HepG2 (cell line): Measurements from ENCODE around the gene PRB3. TPM values are rescaled to one million over a fixed set of nuclear protein-coding genes. Genes with fewer than 3 reads are reported as not detected.

ENCODE experiments used
- ATAC-seq: fragments of 200-7000 bp; cut with Tn5 transposase; 3 replicates; pipeline ENCODE4 v1.9.1; 2020; ENCODE audit warnings: mild to moderate bottlenecking, moderate library complexity
- BruUV-seq: library from RNA; stranded (reverse); fragments of 400-500 nt; replicated peaks from 2 replicates; lab custom pipeline; 2021; lab: Mats Ljungman, UMichigan
- CTCF ChIA-PET: fragments of 300-600 bp; formaldehyde crosslinking; extraction: SDS; loops from one replicate; lab custom pipeline; 2021; ENCODE audit warnings: low total read pairs, inconsistent platforms, low intra/inter-chr PET ratio; lab: Yijun Ruan, JAX
- POLR2A ChIA-PET: fragments of 350-600 bp; sonication (Branson Sonifier 250); formaldehyde crosslinking; loops from one replicate; lab custom pipeline; 2020; ENCODE audit warnings: antibody characterized with exemption, inconsistent platforms; lab: Yijun Ruan, JAX
- DNase-seq: peaks from one replicate; pipeline ENCODE4 v3.0.0-alpha.2; 2015; ENCODE audit warnings: low spot score
- FAIRE-seq: peaks from 3 replicates; lab custom pipeline; 2011; peaks lifted over from hg19 to GRCh38; lab: Jason Lieb, UNC
- H2AFZ ChIP-seq: one replicate; pipeline ENCODE4 v1.6.1; 2011; ENCODE audit warnings: low read length, inconsistent platforms
- H3K27ac ChIP-seq: fragments of 300-600 bp; 3 replicates; pipeline ENCODE4 v1.8.0; 2011; ENCODE audit warnings: mixed run types, mild to moderate bottlenecking, mixed read lengths, low read length, inconsistent platforms; ENCODE audit not compliant: insufficient read depth; ENCODE audit errors: extremely low read length
- H3K27me3 ChIP-seq, 2 experiments: fragments of 200-600 bp in 1 of 2; 2 replicates in 1 of 2; 3 replicates in 1 of 2; pipeline versions ENCODE4 v1.6.0 to v1.8.0; 2011; ENCODE audit warnings: low read length in 2 of 2, mild to moderate bottlenecking in 2 of 2, moderate library complexity in 2 of 2, inconsistent platforms in 1 of 2; ENCODE audit not compliant: insufficient read depth in 2 of 2, control insufficient read depth in 1 of 2
- H3K36me3 ChIP-seq, 2 experiments: fragments of 200-600 bp in 1 of 2; replicated peaks in 1 of 2; 2 replicates in 1 of 2; 3 replicates in 1 of 2; pipeline versions ENCODE4 v1.5.1 to v1.8.0; 2011; ENCODE audit warnings: low read length in 2 of 2, inconsistent platforms in 1 of 2; ENCODE audit not compliant: insufficient read depth in 2 of 2, control insufficient read depth in 1 of 2
- H3K4me1 ChIP-seq: 2 replicates; pipeline ENCODE4 v1.5.1; 2012; ENCODE audit warnings: low read length, inconsistent platforms; ENCODE audit not compliant: insufficient read depth
- H3K4me2 ChIP-seq: 2 replicates; pipeline ENCODE4 v1.6.0; 2011; ENCODE audit warnings: low read depth, low read length, inconsistent platforms
- H3K4me3 ChIP-seq, 3 experiments: fragments of 200-600 bp in 1 of 3; sonication (generic), shearing (Covaris generic) in 1 of 3; replicated peaks in 1 of 3; 2 replicates each; pipeline ENCODE4 v1.5.1; 2011 to 2016; ENCODE audit warnings: low read length in 3 of 3, inconsistent platforms in 2 of 3, low read depth in 2 of 3, mild to moderate bottlenecking in 2 of 3, control low read depth in 1 of 3, mixed read lengths in 1 of 3; ENCODE audit not compliant: insufficient read depth in 1 of 3
- H3K79me2 ChIP-seq: one replicate; pipeline ENCODE4 v1.6.1; 2011; ENCODE audit warnings: low read length, inconsistent platforms; ENCODE audit not compliant: insufficient read depth
- H3K9ac ChIP-seq: 2 replicates; pipeline ENCODE4 v1.6.0; 2011; ENCODE audit warnings: mild to moderate bottlenecking, low read depth, low read length, inconsistent platforms; ENCODE audit not compliant: insufficient read depth
- H3K9me3 ChIP-seq: 2 replicates; pipeline ENCODE4 v1.5.1; 2012; ENCODE audit warnings: mild to moderate bottlenecking, low read length
- H4K20me1 ChIP-seq: 2 replicates; pipeline ENCODE4 v1.6.0; 2011; ENCODE audit warnings: inconsistent platforms, mild to moderate bottlenecking, low read length, moderate library complexity; ENCODE audit not compliant: insufficient read depth
- HNRNPH1 ChIP-seq: fragments of 200-400 bp; formaldehyde crosslinking; optimal IDR thresholded peaks from 2 replicates; pipeline ENCODE3; 2017; ENCODE audit warnings: mild to moderate bottlenecking, low read depth, low read length
- JUNB ChIP-seq: sonication (generic); formaldehyde crosslinking; IDR thresholded peaks from 2 replicates; pipeline ENCODE4 v1.8.0; 2022; ENCODE audit warnings: missing genetic modification reagents, mild to moderate bottlenecking, borderline replicate concordance
- KDM3A ChIP-seq: IDR thresholded peaks from 2 replicates; pipeline ENCODE4 v1.6.1; 2018; ENCODE audit warnings: low read depth, missing compliant biosample characterization
- NONO ChIP-seq, 2 experiments: fragments of 450-650 bp in 1 of 2; sonication (generic) in 1 of 2; formaldehyde crosslinking in 1 of 2; IDR thresholded peaks in 1 of 2; conservative IDR thresholded peaks in 1 of 2; 2 replicates each; pipeline versions ENCODE4 v1.6.1 to v1.8.0; 2017 to 2022; ENCODE audit warnings: mild to moderate bottlenecking in 1 of 2, missing genetic modification reagents in 1 of 2, moderate library complexity in 1 of 2
- RXRB ChIP-seq: IDR thresholded peaks from 2 replicates; pipeline ENCODE4 v1.6.1; 2016; ENCODE audit warnings: borderline replicate concordance, missing genetic modification reagents, missing compliant biosample characterization
- SMAD9 ChIP-seq: sonication (generic); formaldehyde crosslinking; IDR thresholded peaks from 2 replicates; pipeline ENCODE4 v1.5.1; 2020; ENCODE audit warnings: mild to moderate bottlenecking, missing genetic modification reagents
- ZNF333 ChIP-seq: sonication (generic); formaldehyde crosslinking; IDR thresholded peaks from 2 replicates; pipeline ENCODE4 v1.4.0; 2020; ENCODE audit warnings: mild to moderate bottlenecking, missing genetic modification reagents, borderline replicate concordance
- ZNF496 ChIP-seq: sonication (generic); formaldehyde crosslinking; IDR thresholded peaks from 2 replicates; pipeline ENCODE4 v1.8.1; 2023; ENCODE audit warnings: mild to moderate bottlenecking, moderate library complexity, missing genetic modification reagents; ENCODE audit not compliant: insufficient replicate concordance
- ZNF598 ChIP-seq: sonication (generic); formaldehyde crosslinking; IDR thresholded peaks from 2 replicates; pipeline ENCODE4 v1.5.1; 2020; ENCODE audit warnings: mild to moderate bottlenecking, missing genetic modification reagents, borderline replicate concordance
- ZNF781 ChIP-seq: sonication (generic); formaldehyde crosslinking; IDR thresholded peaks from 2 replicates; pipeline ENCODE4 v1.5.1; 2020; ENCODE audit warnings: borderline replicate concordance, mild to moderate bottlenecking, missing genetic modification reagents; ENCODE audit errors: not compliant biosample characterization
- ZNF790 ChIP-seq: sonication (generic); formaldehyde crosslinking; IDR thresholded peaks from 2 replicates; pipeline ENCODE4 v1.8.0; 2022; ENCODE audit warnings: missing genetic modification reagents, mild to moderate bottlenecking, borderline replicate concordance
- WGBS: methylation state at CpG from one replicate; pipeline ENCODE4 v1.1.6; 2017; ENCODE audit warnings: low lambda C conversion rate; 5-methylcytosine and 5-hydroxymethylcytosine counted together
- in situ Hi-C: cut with HindIII; loops from 2 replicates; pipeline ENCODE4 v1.10.0; 2017; ENCODE audit warnings: low pct_unique_long_range_greater_than_20kb; ENCODE audit not compliant: extremely low pct_ligation_motif_present
- intact Hi-C: fragments of 100-400 bp; cut with micrococcal nuclease; formaldehyde crosslinking; loops from one replicate; pipeline ENCODE4 v1.10.0; 2022; ENCODE audit not compliant: unreplicated experiment
- polyA plus RNA-seq, 8 experiments: library from polyadenylated mRNA; depleted of rRNA in 3 of 8; stranded (reverse) in 7 of 8; unstranded in 1 of 8; fragments of >200 nt; fragmentation: Illumina TruSeq in 4 of 8; extraction: Trizol in 4 of 8; gene quantifications; 2 replicates each; pipeline versions ENCODE4 v1.2.1 to v1.2.3, GENCODE V29; 2011 to 2016; ENCODE audit warnings: low read depth in 4 of 8, missing spikeins in 1 of 8, mixed read lengths in 1 of 8; ENCODE audit not compliant: insufficient read depth in 1 of 8
- total RNA-seq, 5 experiments: library from RNA; depleted of rRNA; stranded (reverse); fragments of >200 nt; fragmentation: Illumina TruSeq; extraction: Trizol; gene quantifications; 2 replicates each; pipeline ENCODE4 v1.2.3, GENCODE V29; 2016; ENCODE audit warnings: low read depth in 1 of 5
- TF ChIP-seq, protein P1 (sequence below): sonication (generic); formaldehyde crosslinking; IDR thresholded peaks from 2 replicates; pipeline ENCODE4 v1.4.0; 2020; ENCODE audit warnings: missing genetic modification reagents

Gene PRB3
- total and polyA plus RNA-seq, 2 of the 13 experiments (the other 11 are each of a cell fraction or from before 2014, with no cell fraction given) = not detected

DNA sequence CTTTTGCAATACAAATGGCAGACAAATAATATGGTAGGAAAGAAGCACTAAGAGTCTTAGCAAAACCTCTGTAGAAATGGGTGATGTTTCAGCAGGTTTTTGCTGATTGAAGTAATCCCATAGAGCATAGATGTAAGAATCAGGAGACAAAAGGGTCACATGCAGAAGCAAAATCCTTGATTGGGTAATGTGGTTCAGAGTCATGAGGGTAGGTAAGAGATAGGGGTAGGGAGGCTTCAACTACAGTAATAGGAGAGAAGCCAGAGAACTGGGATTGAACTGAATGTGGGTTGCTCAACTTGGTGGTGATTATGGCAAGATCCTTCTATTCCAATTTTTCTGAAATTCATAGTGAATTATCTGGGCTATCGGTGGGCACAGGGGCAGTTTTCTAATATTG lies 5.0 kb downstream of the PRB3 start:
- POLR2A ChIA-PET = no interaction called here
- Histone ChIP-seq H3K36me3 (no peaks in the 10 kb centered on the region), H3K27me3 (no peaks in the 10 kb centered on the region), H3K79me2 (no peaks in the 10 kb centered on the region), H3K9ac (no peak overlapping the region), H3K4me1 (no peaks in the 10 kb centered on the region), H3K27ac (no peak overlapping the region), H4K20me1 (no peaks in the 10 kb centered on the region)
- 60% methylated on average over 1 of the region's 1 CpG for WGBS
- in situ Hi-C loops = no loop called here
- no peak for ATAC-seq
- TF ChIP-seq HNRNPH1 (no peak), JUNB (CRISPR knock-in tag) (no peak)
- TF ChIP-seq, all 625 proteins: peak for 0
- FAIRE-seq = no peak
- no TSS peak for BruUV-seq
- no peak for DNase-seq
- H3K4me2 ChIP-seq = no peak overlapping the region
- H3K4me3 ChIP-seq = no peak overlapping the region
- H3K9me3 ChIP-seq = no peaks in the 10 kb centered on the region
- intact Hi-C loops = no loop called here
- CTCF ChIA-PET = no interaction called here
- no peak overlapping the region for H2AFZ ChIP-seq

DNA sequence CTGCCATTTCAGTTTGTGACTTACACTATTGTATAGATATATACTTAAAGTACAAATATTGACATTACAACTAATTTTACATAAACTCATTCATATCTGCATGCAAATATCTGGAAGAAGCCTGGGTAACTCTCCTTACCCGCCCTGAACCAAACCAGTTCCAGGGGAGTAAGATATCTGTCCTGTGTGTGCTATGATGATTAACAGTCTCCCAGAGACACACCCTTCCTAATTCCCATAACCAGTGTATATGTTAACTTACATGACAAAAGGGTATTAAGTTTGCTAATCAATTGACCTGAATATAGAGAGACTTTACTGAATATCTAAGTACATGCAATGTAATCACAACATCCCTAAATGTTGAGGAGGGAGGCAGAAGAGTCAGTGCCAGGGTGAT lies 23.0 kb downstream of the PRB3 start:
- Histone ChIP-seq H3K4me3 (no peak overlapping the region), H3K36me3 (no peaks in the 10 kb centered on the region), H3K79me2 (no peaks in the 10 kb centered on the region), H3K4me2 (no peak overlapping the region), H3K9me3 (no peaks in the 10 kb centered on the region), H3K27ac (no peak overlapping the region), H3K4me1 (0 out of 2 replicates have a peak, but pooled peaks cover 5% of the 10 kb centered on the region), H3K9ac (no peak overlapping the region), H2AFZ (no peak overlapping the region), H4K20me1 (no peaks in the 10 kb centered on the region), H3K27me3 (no peaks in the 10 kb centered on the region; a peak in 1 of 5 replicates)
- in situ Hi-C loops (no loop called here), intact Hi-C loops (no loop called here)
- FAIRE-seq = no peak
- WGBS = 7% methylated on average over 1 of the region's 1 CpG
- BruUV-seq = no TSS peak
- ChIA-PET POLR2A (no interaction called here), CTCF (no interaction called here)
- no peak for ATAC-seq
- TF ChIP-seq NONO (IDR thresholded peaks at IDR 0.05) = no peak
- no peak for TF ChIP-seq NONO (CRISPR knock-in tag; conservative IDR thresholded peaks at IDR 0.05)
- TF ChIP-seq ZNF333 (CRISPR knock-in tag) = no peak
- TF ChIP-seq RXRB (CRISPR knock-in tag) = no peak
- TF ChIP-seq ZNF781 (CRISPR knock-in tag) = no peak
- TF ChIP-seq, protein P1, sequence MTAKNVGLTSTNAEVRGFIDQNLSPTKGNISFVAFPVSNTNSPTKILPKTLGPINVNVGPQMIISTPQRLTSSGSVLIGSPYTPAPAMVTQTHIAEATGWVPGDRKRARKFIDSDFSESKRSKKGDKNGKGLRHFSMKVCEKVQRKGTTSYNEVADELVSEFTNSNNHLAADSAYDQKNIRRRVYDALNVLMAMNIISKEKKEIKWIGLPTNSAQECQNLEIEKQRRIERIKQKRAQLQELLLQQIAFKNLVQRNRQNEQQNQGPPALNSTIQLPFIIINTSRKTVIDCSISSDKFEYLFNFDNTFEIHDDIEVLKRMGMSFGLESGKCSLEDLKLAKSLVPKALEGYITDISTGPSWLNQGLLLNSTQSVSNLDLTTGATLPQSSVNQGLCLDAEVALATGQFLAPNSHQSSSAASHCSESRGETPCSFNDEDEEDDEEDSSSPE = no peak
- no peak for TF ChIP-seq ZNF790 (CRISPR knock-in tag)
- no peak for TF ChIP-seq KDM3A (CRISPR knock-in tag)
- no peak for TF ChIP-seq SMAD9 (CRISPR knock-in tag)
- no peak for TF ChIP-seq ZNF496 (CRISPR knock-in tag)
- no peak for TF ChIP-seq ZNF598
- no peak for DNase-seq
